HepG2 (cell line): ENCODE data around the gene CPVL. TPM values are rescaled to one million over a fixed set of nuclear protein-coding genes. Genes with fewer than 3 reads are reported as not detected.

Experiments used
- ATAC-seq: fragments of 200-7000 bp; cut with Tn5 transposase; 3 replicates; pipeline ENCODE4 v1.9.1; 2020; ENCODE audit warnings: mild to moderate bottlenecking, moderate library complexity
- BruUV-seq: library from RNA; stranded (reverse); fragments of 400-500 nt; replicated peaks from 2 replicates; lab custom pipeline; 2021; lab: Mats Ljungman, UMichigan
- CTCF ChIA-PET: fragments of 300-600 bp; formaldehyde crosslinking; extraction: SDS; loops from one replicate; lab custom pipeline; 2021; ENCODE audit warnings: low total read pairs, inconsistent platforms, low intra/inter-chr PET ratio; lab: Yijun Ruan, JAX
- POLR2A ChIA-PET: fragments of 350-600 bp; sonication (Branson Sonifier 250); formaldehyde crosslinking; loops from one replicate; lab custom pipeline; 2020; ENCODE audit warnings: antibody characterized with exemption, inconsistent platforms; lab: Yijun Ruan, JAX
- DNase-seq: peaks from one replicate; pipeline ENCODE4 v3.0.0-alpha.2; 2015; ENCODE audit warnings: low spot score
- FAIRE-seq: peaks from 3 replicates; lab custom pipeline; 2011; peaks lifted over from hg19 to GRCh38; lab: Jason Lieb, UNC
- H2AFZ ChIP-seq: one replicate; pipeline ENCODE4 v1.6.1; 2011; ENCODE audit warnings: low read length, inconsistent platforms
- H3K27ac ChIP-seq: fragments of 300-600 bp; 3 replicates; pipeline ENCODE4 v1.8.0; 2011; ENCODE audit warnings: mixed run types, mild to moderate bottlenecking, mixed read lengths, low read length, inconsistent platforms; ENCODE audit not compliant: insufficient read depth; ENCODE audit errors: extremely low read length
- H3K27me3 ChIP-seq, 2 experiments: fragments of 200-600 bp in 1 of 2; 2 replicates in 1 of 2; 3 replicates in 1 of 2; pipeline versions ENCODE4 v1.6.0 to v1.8.0; 2011; ENCODE audit warnings: low read length in 2 of 2, mild to moderate bottlenecking in 2 of 2, moderate library complexity in 2 of 2, inconsistent platforms in 1 of 2; ENCODE audit not compliant: insufficient read depth in 2 of 2, control insufficient read depth in 1 of 2
- H3K36me3 ChIP-seq, 2 experiments: fragments of 200-600 bp in 1 of 2; replicated peaks in 1 of 2; 2 replicates in 1 of 2; 3 replicates in 1 of 2; pipeline versions ENCODE4 v1.5.1 to v1.8.0; 2011; ENCODE audit warnings: low read length in 2 of 2, inconsistent platforms in 1 of 2; ENCODE audit not compliant: insufficient read depth in 2 of 2, control insufficient read depth in 1 of 2
- H3K4me1 ChIP-seq: 2 replicates; pipeline ENCODE4 v1.5.1; 2012; ENCODE audit warnings: low read length, inconsistent platforms; ENCODE audit not compliant: insufficient read depth
- H3K4me2 ChIP-seq: 2 replicates; pipeline ENCODE4 v1.6.0; 2011; ENCODE audit warnings: low read depth, low read length, inconsistent platforms
- H3K4me3 ChIP-seq, 3 experiments: fragments of 200-600 bp in 1 of 3; sonication (generic), shearing (Covaris generic) in 1 of 3; replicated peaks in 1 of 3; 2 replicates each; pipeline ENCODE4 v1.5.1; 2011 to 2016; ENCODE audit warnings: low read length in 3 of 3, inconsistent platforms in 2 of 3, low read depth in 2 of 3, mild to moderate bottlenecking in 2 of 3, control low read depth in 1 of 3, mixed read lengths in 1 of 3; ENCODE audit not compliant: insufficient read depth in 1 of 3
- H3K79me2 ChIP-seq: one replicate; pipeline ENCODE4 v1.6.1; 2011; ENCODE audit warnings: low read length, inconsistent platforms; ENCODE audit not compliant: insufficient read depth
- H3K9ac ChIP-seq: 2 replicates; pipeline ENCODE4 v1.6.0; 2011; ENCODE audit warnings: mild to moderate bottlenecking, low read depth, low read length, inconsistent platforms; ENCODE audit not compliant: insufficient read depth
- H3K9me3 ChIP-seq: 2 replicates; pipeline ENCODE4 v1.5.1; 2012; ENCODE audit warnings: mild to moderate bottlenecking, low read length
- H4K20me1 ChIP-seq: 2 replicates; pipeline ENCODE4 v1.6.0; 2011; ENCODE audit warnings: inconsistent platforms, mild to moderate bottlenecking, low read length, moderate library complexity; ENCODE audit not compliant: insufficient read depth
- HOXA7 ChIP-seq: sonication (generic); formaldehyde crosslinking; IDR thresholded peaks from 2 replicates; pipeline ENCODE4 v1.8.1; 2022; ENCODE audit warnings: mild to moderate bottlenecking, missing genetic modification reagents, moderate library complexity
- KAT7 ChIP-seq: IDR thresholded peaks from 2 replicates; pipeline ENCODE4 v1.6.1; 2018; ENCODE audit warnings: borderline replicate concordance, missing compliant biosample characterization
- KLF11 ChIP-seq: IDR thresholded peaks from 2 replicates; pipeline ENCODE4 v1.6.1; 2016; ENCODE audit warnings: missing compliant biosample characterization
- NCOA1 ChIP-seq: sonication (generic); formaldehyde crosslinking; IDR thresholded peaks from 2 replicates; pipeline ENCODE4 v1.9.0; 2021; ENCODE audit warnings: missing genetic modification reagents
- SALL1 ChIP-seq: sonication (generic); formaldehyde crosslinking; IDR thresholded peaks from 2 replicates; pipeline ENCODE4 v1.8.0; 2022; ENCODE audit warnings: mild to moderate bottlenecking, missing genetic modification reagents
- SKI ChIP-seq: fragments of 450-650 bp; IDR thresholded peaks from one replicate; pipeline ENCODE4 v1.6.1; 2018; ENCODE audit warnings: mild to moderate bottlenecking; ENCODE audit not compliant: partially characterized antibody
- ZNF567 ChIP-seq: sonication (generic); formaldehyde crosslinking; IDR thresholded peaks from 2 replicates; pipeline ENCODE4 v1.8.1; 2023; ENCODE audit warnings: mild to moderate bottlenecking, missing genetic modification reagents, borderline replicate concordance
- ZNF790 ChIP-seq: sonication (generic); formaldehyde crosslinking; IDR thresholded peaks from 2 replicates; pipeline ENCODE4 v1.8.0; 2022; ENCODE audit warnings: missing genetic modification reagents, mild to moderate bottlenecking, borderline replicate concordance
- ZNF850 ChIP-seq: sonication (generic); formaldehyde crosslinking; conservative IDR thresholded peaks from 2 replicates; pipeline ENCODE4 v1.9.0; 2021; ENCODE audit warnings: mild to moderate bottlenecking, missing genetic modification reagents
- ZSCAN12 ChIP-seq: sonication (generic); formaldehyde crosslinking; IDR thresholded peaks from 2 replicates; pipeline ENCODE4 v1.9.0; 2021; ENCODE audit warnings: mild to moderate bottlenecking, missing genetic modification reagents
- WGBS: methylation state at CpG from one replicate; pipeline ENCODE4 v1.1.6; 2017; ENCODE audit warnings: low lambda C conversion rate; 5-methylcytosine and 5-hydroxymethylcytosine counted together
- in situ Hi-C: cut with HindIII; loops from 2 replicates; pipeline ENCODE4 v1.10.0; 2017; ENCODE audit warnings: low pct_unique_long_range_greater_than_20kb; ENCODE audit not compliant: extremely low pct_ligation_motif_present
- intact Hi-C: fragments of 100-400 bp; cut with micrococcal nuclease; formaldehyde crosslinking; loops from one replicate; pipeline ENCODE4 v1.10.0; 2022; ENCODE audit not compliant: unreplicated experiment
- polyA plus RNA-seq, 8 experiments: library from polyadenylated mRNA; depleted of rRNA in 3 of 8; stranded (reverse) in 7 of 8; unstranded in 1 of 8; fragments of >200 nt; fragmentation: Illumina TruSeq in 4 of 8; extraction: Trizol in 4 of 8; gene quantifications; 2 replicates each; pipeline versions ENCODE4 v1.2.1 to v1.2.3, GENCODE V29; 2011 to 2016; ENCODE audit warnings: low read depth in 4 of 8, missing spikeins in 1 of 8, mixed read lengths in 1 of 8; ENCODE audit not compliant: insufficient read depth in 1 of 8
- total RNA-seq, 5 experiments: library from RNA; depleted of rRNA; stranded (reverse); fragments of >200 nt; fragmentation: Illumina TruSeq; extraction: Trizol; gene quantifications; 2 replicates each; pipeline ENCODE4 v1.2.3, GENCODE V29; 2016; ENCODE audit warnings: low read depth in 1 of 5

CPVL gene
- total and polyA plus RNA-seq, 2 of the 13 experiments (the other 11 are each of a cell fraction or from before 2014, with no cell fraction given), result 59.2 to 294 TPM

- no peaks in the 10 kb centered on the region for H4K20me1 ChIP-seq
- H3K4me2 ChIP-seq, result peak overlapping the region; percentile 85; the same call in 1 of the 2 replicates
- FAIRE-seq, result no peak
- no peak overlapping the region for H3K27ac ChIP-seq
- in situ Hi-C loops (loop anchor here (5.0 to 10.0 kb wide), 2 partner anchors 33 to 149 kb away; no protein-coding TSS in a partner anchor), intact Hi-C loops (no loop called here)
- H3K4me3 ChIP-seq, result peak overlapping the region in 1 of 3 experiments; percentile 75; a peak in 1 of 6 replicates
- peaks cover 22% of the 10 kb centered on the region for H3K4me1 ChIP-seq
- no peak overlapping the region for H2AFZ ChIP-seq
- BruUV-seq, result no TSS peak
- ChIA-PET POLR2A (interaction anchor here (2.1 to 2.8 kb wide), 3 partner anchors 28 to 145 kb away, joined by 8 to 18 read pairs (median 13); no protein-coding TSS in a partner anchor), CTCF (interaction anchor here (1.5 to 2.2 kb wide), 4 partner anchors 28 to 151 kb away, joined by 5 to 20 read pairs (median 12); no protein-coding TSS in a partner anchor)
- DNase-seq, result no peak
- no peak overlapping the region for H3K9ac ChIP-seq
- no peaks in the 10 kb centered on the region; a peak in 1 of 5 replicates for H3K36me3 ChIP-seq
- TF ChIP-seq ZNF567 (no peak), ZNF850 (CRISPR knock-in tag) (0 out of 2 replicates have a peak, but pooled peaks have one; percentile 9), ZSCAN12 (no peak), SKI (no peak), HOXA7 (CRISPR knock-in tag) (peak; percentile 4; the same call in 1 of the 2 replicates), SALL1 (CRISPR knock-in tag) (no peak), KAT7 (CRISPR knock-in tag) (no peak), NCOA1 (CRISPR knock-in tag) (0 out of 2 replicates have a peak, but pooled peaks have one; percentile 8), ZNF790 (0 out of 2 replicates have a peak, but pooled peaks have one; percentile 7), KLF11 (CRISPR knock-in tag) (peak; percentile 2; the same call in 1 of the 2 replicates)
- TF ChIP-seq, all 625 proteins: peak for 5
- H3K27me3 ChIP-seq, result no peaks in the 10 kb centered on the region
- H3K9me3 ChIP-seq, result no peaks in the 10 kb centered on the region
- no peak for ATAC-seq
- H3K79me2 ChIP-seq, result no peaks in the 10 kb centered on the region
- 96% methylated on average over 22 of the region's 22 CpGs for WGBS
These were observed 191.0 kb downstream of the CPVL start for GRCh38 chr7:28955356-28955717.
